Esophagus squamous epithelium (tissue), 4 donors: ENCODE measurements around the gene FUT2.

ENCODE experiments used
- POLR2A ChIP-seq, 4 donors: fragments of 450-650 bp; IDR thresholded peaks; one replicate each; pipeline ENCODE4 v1.6.1; 2017; ENCODE audit warnings: antibody characterized with exemption in 4 of 4, mild to moderate bottlenecking in 4 of 4, moderate library complexity in 3 of 4
- TF ChIP-seq, protein P1 (sequence below), 6 experiments: fragments of 450-650 bp in 4 of 6; fragments of 200-600 bp in 2 of 6; sonication (generic) in 2 of 6; IDR thresholded peaks; one replicate each; pipeline ENCODE4 v1.5.1; 2016 to 2019; ENCODE audit warnings: antibody characterized with exemption in 6 of 6, mild to moderate bottlenecking in 4 of 6, moderate library complexity in 4 of 6

DNA sequence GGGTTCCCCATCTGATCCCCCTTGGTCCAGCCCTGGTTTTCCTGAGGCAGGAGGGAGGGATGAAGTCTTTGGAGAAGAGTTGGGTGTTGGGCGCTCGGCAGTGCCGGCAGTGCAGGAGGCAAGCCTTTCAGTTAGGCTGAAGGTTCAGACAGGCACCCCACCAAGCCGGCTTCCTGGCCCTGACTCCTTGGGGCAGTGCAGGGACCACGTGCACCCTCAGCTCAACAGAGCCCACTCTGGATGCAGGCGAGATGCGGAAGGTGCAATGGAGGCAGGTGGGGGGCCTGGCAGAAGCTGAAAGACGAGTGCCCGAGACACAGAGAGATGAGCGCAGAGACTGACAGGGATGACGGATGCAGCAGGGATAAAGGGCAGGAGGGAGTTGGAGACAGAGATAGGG is 12.7 kb downstream of the FUT2 start:
- TF ChIP-seq, protein P1, sequence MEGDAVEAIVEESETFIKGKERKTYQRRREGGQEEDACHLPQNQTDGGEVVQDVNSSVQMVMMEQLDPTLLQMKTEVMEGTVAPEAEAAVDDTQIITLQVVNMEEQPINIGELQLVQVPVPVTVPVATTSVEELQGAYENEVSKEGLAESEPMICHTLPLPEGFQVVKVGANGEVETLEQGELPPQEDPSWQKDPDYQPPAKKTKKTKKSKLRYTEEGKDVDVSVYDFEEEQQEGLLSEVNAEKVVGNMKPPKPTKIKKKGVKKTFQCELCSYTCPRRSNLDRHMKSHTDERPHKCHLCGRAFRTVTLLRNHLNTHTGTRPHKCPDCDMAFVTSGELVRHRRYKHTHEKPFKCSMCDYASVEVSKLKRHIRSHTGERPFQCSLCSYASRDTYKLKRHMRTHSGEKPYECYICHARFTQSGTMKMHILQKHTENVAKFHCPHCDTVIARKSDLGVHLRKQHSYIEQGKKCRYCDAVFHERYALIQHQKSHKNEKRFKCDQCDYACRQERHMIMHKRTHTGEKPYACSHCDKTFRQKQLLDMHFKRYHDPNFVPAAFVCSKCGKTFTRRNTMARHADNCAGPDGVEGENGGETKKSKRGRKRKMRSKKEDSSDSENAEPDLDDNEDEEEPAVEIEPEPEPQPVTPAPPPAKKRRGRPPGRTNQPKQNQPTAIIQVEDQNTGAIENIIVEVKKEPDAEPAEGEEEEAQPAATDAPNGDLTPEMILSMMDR (IDR thresholded peaks at IDR 0.05), result no peak
- TF ChIP-seq POLR2A (IDR thresholded peaks at IDR 0.05), result no peak
